SK-N-SH (cell line): ENCODE measurements around the gene CDH19. TPM values are rescaled to one million over a fixed set of nuclear protein-coding genes. Genes with fewer than 3 reads are reported as not detected.

Experiments used
- CTCF ChIA-PET: fragments of 300-600, 350-600 bp; formaldehyde crosslinking; extraction: SDS; loops from one replicate; lab custom pipeline; 2021; lab: Yijun Ruan, JAX
- POLR2A ChIA-PET: fragments of 350-600 bp; sonication (Branson Sonifier 250); formaldehyde crosslinking; extraction: SDS; loops from one replicate; lab custom pipeline; 2020; ENCODE audit warnings: antibody characterized with exemption, inconsistent platforms; lab: Yijun Ruan, JAX
- DNase-seq: peaks from one replicate; pipeline ENCODE4 v3.0.0; 2012
- H2AFZ ChIP-seq: fragments of 200-600 bp; sonication (generic); 2 replicates; pipeline ENCODE4 v1.8.1; 2016; ENCODE audit warnings: antibody characterized with exemption, mild to moderate bottlenecking, low read depth
- H3F3A ChIP-seq: fragments of 200-600 bp; sonication (generic); replicated peaks from 2 replicates; pipeline ENCODE3; 2016; ENCODE audit warnings: antibody characterized with exemption, mild to moderate bottlenecking; ENCODE audit not compliant: insufficient read depth
- H3K27ac ChIP-seq, 2 experiments: fragments of 200-500 bp in 1 of 2; fragments of 200-600 bp in 1 of 2; sonication (Bioruptor generic) in 1 of 2; sonication (generic), shearing (Covaris generic) in 1 of 2; 2 replicates each; pipeline versions ENCODE4 v1.5.1 to v1.6.1; 2014 to 2016; ENCODE audit warnings: low read depth in 2 of 2, inconsistent platforms in 1 of 2, low read length in 1 of 2, mild to moderate bottlenecking in 1 of 2, mixed read lengths in 1 of 2
- H3K27me3 ChIP-seq: fragments of 200-600 bp; sonication (generic), shearing (Covaris generic); 2 replicates; pipeline ENCODE4 v1.6.1; 2016; ENCODE audit warnings: mixed run types; ENCODE audit not compliant: insufficient read depth
- H3K36me3 ChIP-seq, 2 experiments: fragments of 200-500 bp in 1 of 2; fragments of 200-600 bp in 1 of 2; sonication (Bioruptor generic) in 1 of 2; sonication (generic) in 1 of 2; replicated peaks in 1 of 2; 2 replicates each; pipeline versions ENCODE3 to v1.5.1; 2014 to 2016; ENCODE audit warnings: low read length in 1 of 2, mild to moderate bottlenecking in 1 of 2; ENCODE audit not compliant: insufficient read depth in 2 of 2, control insufficient read depth in 1 of 2
- H3K4me1 ChIP-seq, 2 experiments: fragments of 200-500 bp in 1 of 2; fragments of 200-600 bp in 1 of 2; sonication (Bioruptor generic) in 1 of 2; sonication (generic), shearing (Covaris generic) in 1 of 2; 2 replicates each; pipeline versions ENCODE4 v1.5.1 to v1.6.1; 2014 to 2016; ENCODE audit warnings: low read depth in 1 of 2, low read length in 1 of 2, mixed run types in 1 of 2; ENCODE audit not compliant: insufficient read depth in 2 of 2, control insufficient read depth in 1 of 2
- H3K4me2 ChIP-seq: fragments of 200-600 bp; sonication (generic), shearing (Covaris generic); 2 replicates; pipeline ENCODE4 v1.6.1; 2017; ENCODE audit warnings: mixed run types
- H3K4me3 ChIP-seq, 2 experiments: fragments of 200-500 bp in 1 of 2; fragments of 200-600 bp in 1 of 2; sonication (Bioruptor generic) in 1 of 2; sonication (generic), shearing (Covaris generic) in 1 of 2; 2 replicates each; pipeline versions ENCODE4 v1.5.1 to v1.8.1; 2014 to 2016; ENCODE audit warnings: low read depth in 2 of 2, inconsistent platforms in 1 of 2, low read length in 1 of 2, mild to moderate bottlenecking in 1 of 2, mixed read lengths in 1 of 2, moderate library complexity in 1 of 2
- H3K79me2 ChIP-seq: fragments of 200-600 bp; sonication (generic); 2 replicates; pipeline ENCODE4 v1.8.1; 2017; ENCODE audit warnings: mild to moderate bottlenecking; ENCODE audit not compliant: insufficient read depth
- H3K9ac ChIP-seq: fragments of 200-600 bp; sonication (generic); 2 replicates; pipeline ENCODE4 v1.6.1; 2017; ENCODE audit warnings: mixed run types
- H3K9me2 ChIP-seq: fragments of 200-600 bp; sonication (generic); 2 replicates; pipeline ENCODE4 v1.6.1; 2017; ENCODE audit warnings: mixed run types
- H3K9me3 ChIP-seq: fragments of 200-600 bp; sonication (generic); 2 replicates; pipeline ENCODE4 v1.6.1; 2017; ENCODE audit warnings: mixed run types, mild to moderate bottlenecking, moderate library complexity
- H4K20me1 ChIP-seq: fragments of 200-600 bp; sonication (generic); 2 replicates; pipeline ENCODE4 v1.6.1; 2017; ENCODE audit warnings: mild to moderate bottlenecking, mixed run types; ENCODE audit not compliant: insufficient read depth
- CTCF ChIP-seq: fragments of 200-600 bp; sonication (generic); IDR thresholded peaks from 2 replicates; pipeline ENCODE4 v1.6.1; 2017; ENCODE audit warnings: antibody characterized with exemption, mild to moderate bottlenecking, moderate library complexity
- EZH2phosphoT487 ChIP-seq: fragments of 200-600 bp; sonication (generic); IDR thresholded peaks from 2 replicates; pipeline ENCODE4 v1.6.1; 2017; ENCODE audit warnings: low read depth, mixed run types, mild to moderate bottlenecking, antibody characterized with exemption, moderate library complexity, borderline replicate concordance
- FOXM1 ChIP-seq: IDR thresholded peaks from 2 replicates; pipeline ENCODE4 v1.4.0; 2012; ENCODE audit warnings: low read depth, mild to moderate bottlenecking
- GABPA ChIP-seq: IDR thresholded peaks from 2 replicates; pipeline ENCODE4 v1.4.0; 2012; ENCODE audit warnings: low read depth, mild to moderate bottlenecking
- GATA2 ChIP-seq: sonication (generic); formaldehyde crosslinking; IDR thresholded peaks from 2 replicates; pipeline ENCODE4 v1.5.0; 2020; ENCODE audit warnings: mild to moderate bottlenecking, missing genetic modification reagents
- IRF3 ChIP-seq: fragments of 150-350 bp; IDR thresholded peaks from 2 replicates; pipeline ENCODE4 v1.6.1; 2016; ENCODE audit warnings: mild to moderate bottlenecking, low read depth, low read length
- MXI1 ChIP-seq: IDR thresholded peaks from 2 replicates; pipeline ENCODE4 v1.6.1; 2012; ENCODE audit warnings: mild to moderate bottlenecking, low read depth, low read length, improper control_type of control experiment
- NRF1 ChIP-seq: IDR thresholded peaks from 2 replicates; pipeline ENCODE4 v1.6.1; 2012; ENCODE audit warnings: low read depth, mild to moderate bottlenecking, low read length
- POLR2AphosphoS5 ChIP-seq: IDR thresholded peaks from 2 replicates; pipeline ENCODE4 v1.6.1; 2012; ENCODE audit warnings: low read depth, low read length
- RAD21 ChIP-seq: IDR thresholded peaks from 2 replicates; pipeline ENCODE4 v1.6.1; 2012; ENCODE audit warnings: mild to moderate bottlenecking, low read length
- RXRA ChIP-seq: IDR thresholded peaks from 2 replicates; pipeline ENCODE4 v1.4.0; 2012; ENCODE audit warnings: low read depth, mild to moderate bottlenecking, borderline replicate concordance
- SIN3A ChIP-seq: IDR thresholded peaks from 2 replicates; pipeline ENCODE4 v1.6.1; 2012; ENCODE audit warnings: low read depth, mild to moderate bottlenecking, low read length, moderate library complexity, borderline replicate concordance
- SMC3 ChIP-seq: IDR thresholded peaks from 2 replicates; pipeline ENCODE4 v1.6.1; 2012; ENCODE audit warnings: low read depth, low read length, improper control_type of control experiment
- TCF12 ChIP-seq: IDR thresholded peaks from 2 replicates; pipeline ENCODE4 v1.4.0; 2012
- USF2 ChIP-seq: fragments of 150-350 bp; IDR thresholded peaks from 2 replicates; pipeline ENCODE4 v1.6.1; 2017; ENCODE audit warnings: antibody characterized with exemption, low read length, low read depth, borderline replicate concordance
- WGBS: methylation state at CpG from one replicate; pipeline ENCODE4 v1.1.6; 2017; ENCODE audit warnings: low lambda C conversion rate; 5-methylcytosine and 5-hydroxymethylcytosine counted together
- polyA plus RNA-seq, 3 experiments: library from polyadenylated mRNA; depleted of rRNA; stranded (reverse); fragments of >200 nt; gene quantifications; 2 replicates each; pipeline ENCODE4 v1.2.3, GENCODE V29; 2012

Gene CDH19
- polyA plus RNA-seq, 1 of the 3 experiments (the other 2 are of a cell fraction): not detected

GRCh38 chr18:66510357-66511045, 93.4 kb downstream of the CDH19 start (continued):
- TF ChIP-seq NRF1 (no peak), RAD21 (no peak), RXRA (no peak), IRF3 (no peak)
- TF ChIP-seq, all 33 proteins: peak for 0

- Histone ChIP-seq H3K4me1 (no peaks in the 10 kb centered on the region), H3K9ac (no peak overlapping the region), H3K79me2 (no peaks in the 10 kb centered on the region), H3F3A (no peaks in the 10 kb centered on the region), H3K27ac (no peak overlapping the region), H3K9me2 (no peaks in the 10 kb centered on the region), H3K36me3 (no peaks in the 10 kb centered on the region), H3K27me3 (no peaks in the 10 kb centered on the region), H3K9me3 (no peaks in the 10 kb centered on the region), H3K4me2 (no peak overlapping the region), H4K20me1 (no peaks in the 10 kb centered on the region), H2AFZ (no peak overlapping the region), H3K4me3 (no peak overlapping the region)
- CTCF ChIA-PET: no interaction called here
- TF ChIP-seq CTCF (no peak), GATA2 (no peak), EZH2phosphoT487 (no peak), RXRA (no peak), SIN3A (no peak), TCF12 (no peak), GABPA (no peak), POLR2AphosphoS5 (no peak), MXI1 (no peak), FOXM1 (no peak), SMC3 (no peak), NRF1 (no peak), USF2 (no peak)
- DNase-seq: no peak
- POLR2A ChIA-PET: no interaction called here
- WGBS: 40% methylated on average over 3 of the region's 3 CpGs
These were observed 95.0 kb downstream of the CDH19 start for GRCh38 chr18:66508937-66509336.
